ENCODE data around the gene GABRA1. TPM values are rescaled to one million over a fixed set of nuclear protein-coding genes. Genes with fewer than 3 reads are reported as not detected.

The GABRA1 gene
- not detected in 2 replicates for total RNA-seq (2022)
- Bru-seq, nascent RNA: not detected
- not detected for BruChase-seq, experiment 1, labeled RNA remaining after a 2-hour chase
- BruChase-seq, experiment 2, labeled RNA remaining after a 6-hour chase: not detected
- long read RNA-seq: 0 reads

DNA sequence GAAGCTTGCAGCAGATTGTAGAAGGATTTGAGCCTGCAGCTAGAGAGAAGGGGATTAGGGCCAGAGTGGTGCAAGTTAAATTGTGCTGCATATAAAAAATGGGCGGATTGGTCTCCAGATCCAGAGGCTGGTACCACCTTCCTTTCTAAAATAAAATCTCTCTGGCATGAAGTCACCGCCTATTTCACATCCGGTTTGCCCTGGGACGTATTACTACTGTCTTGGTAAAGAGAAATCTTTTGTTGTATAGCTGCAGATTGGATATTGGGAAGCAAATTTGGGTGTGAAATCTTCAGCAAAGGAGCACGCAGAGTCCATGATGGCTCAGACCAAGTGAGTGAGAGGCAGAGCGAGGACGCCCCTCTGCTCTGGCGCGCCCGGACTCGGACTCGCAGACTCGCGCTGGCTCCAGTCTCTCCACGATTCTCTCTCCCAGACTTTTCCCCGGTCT, at the start of gene GABRA1:
GABRA1 (plus strand) TSS at position 180 of the 451 bp plus-strand sequence. CDS start 2,691 bp downstream, outside the sequence.
- H3K4me3 Mint-ChIP-seq (ENCODE audit: unreplicated experiment): no peak within 1 kb of the TSS
- intact Hi-C loops (cut with micrococcal nuclease; ENCODE audit: unreplicated experiment): no loop called here
- H3K27me3 Mint-ChIP-seq (ENCODE audit: insufficient read depth, unreplicated experiment): peaks cover 4% of the 10 kb centered on the region
- BruUV-seq (replicated peaks): no TSS peak
- H3K27ac Mint-ChIP-seq (ENCODE audit: unreplicated experiment): no peak within 1 kb of the TSS
- ChIA-PET POLR2A (no interaction called here), CTCF (no interaction called here)
- no peaks in the 10 kb centered on the region for H3K36me3 ChIP-seq (ENCODE audit: control insufficient read depth, insufficient read depth, low read length)
- TF ChIP-seq, protein P1, sequence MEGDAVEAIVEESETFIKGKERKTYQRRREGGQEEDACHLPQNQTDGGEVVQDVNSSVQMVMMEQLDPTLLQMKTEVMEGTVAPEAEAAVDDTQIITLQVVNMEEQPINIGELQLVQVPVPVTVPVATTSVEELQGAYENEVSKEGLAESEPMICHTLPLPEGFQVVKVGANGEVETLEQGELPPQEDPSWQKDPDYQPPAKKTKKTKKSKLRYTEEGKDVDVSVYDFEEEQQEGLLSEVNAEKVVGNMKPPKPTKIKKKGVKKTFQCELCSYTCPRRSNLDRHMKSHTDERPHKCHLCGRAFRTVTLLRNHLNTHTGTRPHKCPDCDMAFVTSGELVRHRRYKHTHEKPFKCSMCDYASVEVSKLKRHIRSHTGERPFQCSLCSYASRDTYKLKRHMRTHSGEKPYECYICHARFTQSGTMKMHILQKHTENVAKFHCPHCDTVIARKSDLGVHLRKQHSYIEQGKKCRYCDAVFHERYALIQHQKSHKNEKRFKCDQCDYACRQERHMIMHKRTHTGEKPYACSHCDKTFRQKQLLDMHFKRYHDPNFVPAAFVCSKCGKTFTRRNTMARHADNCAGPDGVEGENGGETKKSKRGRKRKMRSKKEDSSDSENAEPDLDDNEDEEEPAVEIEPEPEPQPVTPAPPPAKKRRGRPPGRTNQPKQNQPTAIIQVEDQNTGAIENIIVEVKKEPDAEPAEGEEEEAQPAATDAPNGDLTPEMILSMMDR (IDR thresholded peaks at IDR 0.05; ENCODE audit: insufficient read depth in 1 of 2, low read depth in 1 of 2, low read length in 1 of 2, severe bottlenecking in 1 of 2, unreplicated experiment in 1 of 2): no peak
- H3K9me3 ChIP-seq: no peaks in the 10 kb centered on the region
- H3K9me3 Mint-ChIP-seq (ENCODE audit: unreplicated experiment): no peaks in the 10 kb centered on the region
- no peak for DNase-seq
- no peaks in the 10 kb centered on the region for H3K4me1 Mint-ChIP-seq (ENCODE audit: low read depth, unreplicated experiment)
- no peaks in the 10 kb centered on the region for H3K36me3 Mint-ChIP-seq (ENCODE audit: insufficient read depth, unreplicated experiment)
- no peaks in the 10 kb centered on the region for H3K27me3 ChIP-seq (replicated peaks; ENCODE audit: control insufficient read depth, insufficient read depth, low read length)
- no peak within 1 kb of the TSS for H3K4me3 ChIP-seq (ENCODE audit: low read depth, low read length)
- H3K4me1 ChIP-seq: no peaks in the 10 kb centered on the region

DNA sequence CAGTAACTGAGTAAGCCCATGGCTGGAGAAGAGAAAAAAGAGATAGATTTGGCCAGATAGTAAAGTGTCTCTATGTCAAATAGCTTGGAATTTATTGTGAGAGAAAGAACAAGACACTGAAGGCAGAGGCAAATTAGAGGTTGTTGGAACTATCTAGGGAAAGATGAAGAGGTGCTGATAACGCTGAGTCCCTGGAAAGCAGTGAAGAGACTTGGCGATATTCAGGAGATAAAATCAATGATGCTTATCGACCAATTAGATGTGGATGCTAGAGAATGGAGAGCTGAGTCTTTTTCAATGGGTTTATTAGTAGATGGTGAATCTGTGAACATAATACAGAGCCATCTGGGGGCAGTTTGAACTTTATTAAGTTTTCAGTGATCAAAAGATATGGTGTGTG, 48.6 kb upstream of the GABRA1 start:
- Mint-ChIP-seq H3K36me3 (ENCODE audit: insufficient read depth, unreplicated experiment) (no peaks in the 10 kb centered on the region), H3K4me1 (ENCODE audit: low read depth, unreplicated experiment) (no peaks in the 10 kb centered on the region), H3K27ac (ENCODE audit: unreplicated experiment) (no peak overlapping the region), H3K9me3 (ENCODE audit: unreplicated experiment) (no peaks in the 10 kb centered on the region), H3K27me3 (ENCODE audit: insufficient read depth, unreplicated experiment) (no peaks in the 10 kb centered on the region), H3K4me3 (ENCODE audit: unreplicated experiment) (no peak overlapping the region)
- DNase-seq: no peak
- no peaks in the 10 kb centered on the region for H3K27me3 ChIP-seq (replicated peaks; ENCODE audit: control insufficient read depth, insufficient read depth, low read length)
- BruUV-seq (replicated peaks): no TSS peak
- ChIA-PET CTCF (no interaction called here), POLR2A (no interaction called here)
- no peak overlapping the region for H3K4me3 ChIP-seq (ENCODE audit: low read depth, low read length)
- H3K9me3 ChIP-seq: no peaks in the 10 kb centered on the region
- H3K36me3 ChIP-seq (ENCODE audit: control insufficient read depth, insufficient read depth, low read length): no peaks in the 10 kb centered on the region
- no peaks in the 10 kb centered on the region for H3K4me1 ChIP-seq
- intact Hi-C loops (cut with micrococcal nuclease; ENCODE audit: unreplicated experiment): no loop called here
- TF ChIP-seq, protein P1 (IDR thresholded peaks at IDR 0.05; ENCODE audit: insufficient read depth in 1 of 2, low read depth in 1 of 2, low read length in 1 of 2, severe bottlenecking in 1 of 2, unreplicated experiment in 1 of 2): no peak

DNA sequence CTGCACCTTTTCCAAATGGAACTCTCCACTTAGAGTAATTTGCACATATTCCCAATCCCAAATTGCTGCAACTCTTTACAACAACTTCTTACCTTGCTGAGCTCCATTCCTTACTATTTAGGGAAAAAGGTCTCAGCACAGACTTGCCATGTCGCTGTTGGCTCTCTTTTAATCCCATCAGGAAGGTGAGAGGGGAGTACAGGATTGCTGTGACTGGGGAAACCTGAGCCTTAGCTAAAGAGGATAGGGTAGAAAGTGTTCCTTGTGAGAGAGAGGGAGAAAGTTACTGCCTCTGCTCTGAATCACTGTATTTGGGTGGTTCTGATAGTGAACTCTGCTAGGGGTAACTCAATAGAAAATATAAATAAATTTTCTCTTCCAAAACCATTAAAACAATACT, 43.7 kb upstream of the GABRA1 start:
- H3K4me3 ChIP-seq (ENCODE audit: low read depth, low read length): no peak overlapping the region
- H3K27me3 ChIP-seq (replicated peaks; ENCODE audit: control insufficient read depth, insufficient read depth, low read length): no peaks in the 10 kb centered on the region
- no peak overlapping the region for H3K27ac Mint-ChIP-seq (ENCODE audit: unreplicated experiment)
- H3K4me1 Mint-ChIP-seq (ENCODE audit: low read depth, unreplicated experiment): no peaks in the 10 kb centered on the region
- ChIA-PET POLR2A (no interaction called here), CTCF (no interaction called here)
- H3K27me3 Mint-ChIP-seq (ENCODE audit: insufficient read depth, unreplicated experiment): peaks cover 2% of the 10 kb centered on the region
- no peaks in the 10 kb centered on the region for H3K9me3 Mint-ChIP-seq (ENCODE audit: unreplicated experiment)
- BruUV-seq (replicated peaks): no TSS peak
- H3K4me1 ChIP-seq: no peaks in the 10 kb centered on the region
- H3K36me3 ChIP-seq (ENCODE audit: control insufficient read depth, insufficient read depth, low read length): no peaks in the 10 kb centered on the region
- DNase-seq: no peak
- H3K4me3 Mint-ChIP-seq (ENCODE audit: unreplicated experiment): no peak overlapping the region
- intact Hi-C loops (cut with micrococcal nuclease; ENCODE audit: unreplicated experiment): no loop called here
- no peaks in the 10 kb centered on the region for H3K36me3 Mint-ChIP-seq (ENCODE audit: insufficient read depth, unreplicated experiment)
- no peaks in the 10 kb centered on the region for H3K9me3 ChIP-seq
- TF ChIP-seq, protein P1 (IDR thresholded peaks at IDR 0.05; ENCODE audit: insufficient read depth in 1 of 2, low read depth in 1 of 2, low read length in 1 of 2, severe bottlenecking in 1 of 2, unreplicated experiment in 1 of 2): no peak

All from Caco-2 (cell line).